MM.1S (cell line): ENCODE data around the gene AGBL1.
A peak's percentile ranks its signal among the peaks of the same experiment; 100 is the strongest.

Experiments
- DNase-seq: peaks from one replicate; pipeline ENCODE4 v3.0.0-alpha.2; 2015
- H2AFZ ChIP-seq: fragments of 300-600 bp; sonication (generic); 2 replicates; pipeline ENCODE4 v1.6.0; 2016; ENCODE audit warnings: antibody characterized with exemption, low read length
- H3F3A ChIP-seq: fragments of 300-600 bp; sonication (generic); 2 replicates; pipeline ENCODE4 v1.6.1; 2016; ENCODE audit warnings: mild to moderate bottlenecking, antibody characterized with exemption, low read length, moderate library complexity, mixed read lengths; ENCODE audit not compliant: insufficient read depth
- H3K27ac ChIP-seq: fragments of 300-600 bp; sonication (generic); 2 replicates; pipeline ENCODE4 v1.5.1; 2016; ENCODE audit warnings: mild to moderate bottlenecking, low read length
- H3K27me3 ChIP-seq: fragments of 300-600 bp; sonication (generic); replicated peaks from 2 replicates; pipeline ENCODE4 v1.6.0; 2016; ENCODE audit warnings: low read length; ENCODE audit not compliant: insufficient read depth
- H3K36me3 ChIP-seq: fragments of 300-600 bp; sonication (generic); replicated peaks from 2 replicates; pipeline ENCODE4 v1.6.1; 2016; ENCODE audit warnings: mild to moderate bottlenecking, low read length, mixed read lengths; ENCODE audit not compliant: insufficient read depth
- H3K4me1 ChIP-seq: fragments of 300-600 bp; sonication (generic); 2 replicates; pipeline ENCODE4 v1.6.1; 2016; ENCODE audit warnings: low read length, mixed read lengths
- H3K4me2 ChIP-seq: fragments of 300-600 bp; sonication (generic); 2 replicates; pipeline ENCODE4 v1.6.0; 2016; ENCODE audit warnings: low read depth, low read length
- H3K4me3 ChIP-seq: fragments of 300-600 bp; sonication (generic); 2 replicates; pipeline ENCODE4 v1.5.1; 2016; ENCODE audit warnings: low read length, mixed read lengths
- H3K79me2 ChIP-seq: fragments of 300-600 bp; sonication (generic); 2 replicates; pipeline ENCODE4 v1.6.1; 2016; ENCODE audit warnings: mixed run types, low read length, mixed read lengths
- H3K9ac ChIP-seq: fragments of 300-600 bp; sonication (generic); 2 replicates; pipeline ENCODE4 v1.6.1; 2016; ENCODE audit warnings: low read length, mixed read lengths
- H3K9me2 ChIP-seq: fragments of 300-600 bp; sonication (generic); replicated peaks from 2 replicates; pipeline ENCODE4 v1.6.1; 2016; ENCODE audit warnings: mild to moderate bottlenecking, low read length, mixed read lengths; ENCODE audit not compliant: insufficient read depth
- H3K9me3 ChIP-seq: fragments of 300-600 bp; sonication (generic); replicated peaks from 2 replicates; pipeline ENCODE4 v1.6.1; 2016; ENCODE audit warnings: mild to moderate bottlenecking, low read length, mixed read lengths; ENCODE audit not compliant: insufficient read depth
- H4K20me1 ChIP-seq: fragments of 300-600 bp; sonication (generic); 2 replicates; pipeline ENCODE4 v1.6.1; 2016; ENCODE audit warnings: mild to moderate bottlenecking, low read length, moderate library complexity, mixed read lengths; ENCODE audit not compliant: insufficient read depth
- EZH2 ChIP-seq: fragments of 300-600 bp; sonication (generic); optimal IDR thresholded peaks from 2 replicates; pipeline ENCODE3; 2017; ENCODE audit warnings: low read depth, mild to moderate bottlenecking, antibody characterized with exemption, low read length, mixed read lengths
- EZH2phosphoT487 ChIP-seq: fragments of 300-600 bp; sonication (generic); IDR thresholded peaks from 2 replicates; pipeline ENCODE4 v1.6.1; 2018; ENCODE audit warnings: antibody characterized with exemption, low read length
- TF ChIP-seq, protein P1 (sequence below): fragments of 300-600 bp; sonication (generic); IDR thresholded peaks from 2 replicates; pipeline ENCODE4 v1.5.1; 2016; ENCODE audit warnings: antibody characterized with exemption, low read length, mixed read lengths

AGBL1 gene

GRCh38 chr15:86203462-86203861 lies 123.8 kb downstream of the AGBL1 start:
- H3K36me3 ChIP-seq = no peaks in the 10 kb centered on the region

DNA sequence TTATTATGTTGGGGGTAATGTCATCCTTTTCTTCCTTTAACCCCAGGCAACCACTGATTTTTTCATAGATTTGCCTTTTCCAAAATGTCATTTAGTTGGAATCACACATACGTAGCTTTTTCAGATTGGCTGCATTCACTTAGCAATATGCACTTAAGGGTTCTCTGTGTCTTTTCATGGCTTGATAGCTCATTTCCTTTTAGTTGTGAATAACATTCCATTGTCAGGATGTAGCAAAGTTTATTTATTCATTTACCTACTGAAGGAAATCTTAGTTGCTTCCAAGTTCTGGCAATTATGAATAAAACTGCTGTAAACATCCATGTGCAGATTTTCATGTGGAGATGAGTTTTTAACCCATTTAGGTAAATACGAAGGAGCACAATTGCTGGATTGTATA lies 125.4 kb downstream of the AGBL1 start:
- H3K27ac ChIP-seq = no peak overlapping the region
- H3K9me2 ChIP-seq = no peaks in the 10 kb centered on the region
- no peak for TF ChIP-seq EZH2phosphoT487
- TF ChIP-seq, protein P1, sequence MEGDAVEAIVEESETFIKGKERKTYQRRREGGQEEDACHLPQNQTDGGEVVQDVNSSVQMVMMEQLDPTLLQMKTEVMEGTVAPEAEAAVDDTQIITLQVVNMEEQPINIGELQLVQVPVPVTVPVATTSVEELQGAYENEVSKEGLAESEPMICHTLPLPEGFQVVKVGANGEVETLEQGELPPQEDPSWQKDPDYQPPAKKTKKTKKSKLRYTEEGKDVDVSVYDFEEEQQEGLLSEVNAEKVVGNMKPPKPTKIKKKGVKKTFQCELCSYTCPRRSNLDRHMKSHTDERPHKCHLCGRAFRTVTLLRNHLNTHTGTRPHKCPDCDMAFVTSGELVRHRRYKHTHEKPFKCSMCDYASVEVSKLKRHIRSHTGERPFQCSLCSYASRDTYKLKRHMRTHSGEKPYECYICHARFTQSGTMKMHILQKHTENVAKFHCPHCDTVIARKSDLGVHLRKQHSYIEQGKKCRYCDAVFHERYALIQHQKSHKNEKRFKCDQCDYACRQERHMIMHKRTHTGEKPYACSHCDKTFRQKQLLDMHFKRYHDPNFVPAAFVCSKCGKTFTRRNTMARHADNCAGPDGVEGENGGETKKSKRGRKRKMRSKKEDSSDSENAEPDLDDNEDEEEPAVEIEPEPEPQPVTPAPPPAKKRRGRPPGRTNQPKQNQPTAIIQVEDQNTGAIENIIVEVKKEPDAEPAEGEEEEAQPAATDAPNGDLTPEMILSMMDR = no peak
- no peak for TF ChIP-seq EZH2

More at GRCh38 chr15:86203462-86203861, 123.8 kb downstream of the AGBL1 start:
- Histone ChIP-seq H3K79me2 (no peaks in the 10 kb centered on the region), H3K9me2 (no peaks in the 10 kb centered on the region), H4K20me1 (no peaks in the 10 kb centered on the region), H3K4me2 (peak overlapping the region; percentile 46), H3K4me1 (peaks cover 25% of the 10 kb centered on the region), H3K9ac (no peak overlapping the region), H3F3A (0 out of 2 replicates have a peak, but pooled peaks cover 10% of the 10 kb centered on the region), H3K27me3 (no peaks in the 10 kb centered on the region), H3K4me3 (peak overlapping the region; percentile 2; the same call in 1 of the 2 replicates), H3K27ac (peak overlapping the region; percentile 35), H3K9me3 (no peaks in the 10 kb centered on the region), H2AFZ (no peak overlapping the region)
- DNase-seq = peak; percentile 76
- TF ChIP-seq, protein P1 = no peak
- TF ChIP-seq EZH2phosphoT487 = no peak
- TF ChIP-seq EZH2 = no peak

DNA sequence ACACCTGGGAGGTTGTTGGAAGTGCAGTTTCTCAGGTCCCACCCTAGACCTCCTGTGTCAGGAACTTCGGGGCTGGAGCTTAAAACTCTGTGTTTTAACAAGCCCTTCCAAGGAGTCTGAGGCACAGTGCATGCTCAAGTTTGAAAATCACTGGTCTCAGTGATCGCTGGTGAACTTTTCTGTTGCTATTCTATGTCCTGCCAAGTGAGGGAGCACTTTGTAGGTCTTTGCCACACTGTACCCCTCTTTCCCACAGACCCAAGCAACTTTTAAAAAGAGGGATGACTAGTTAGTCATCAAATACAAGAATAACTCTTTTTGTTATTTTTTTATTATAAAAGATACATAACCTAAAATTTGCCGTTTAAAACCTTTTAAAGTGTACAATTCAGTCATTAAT lies 133.7 kb downstream of the AGBL1 start:
- no peak overlapping the region for H3K9ac ChIP-seq
- no peaks in the 10 kb centered on the region for H3K9me3 ChIP-seq
- H3K4me1 ChIP-seq = peaks cover 4% of the 10 kb centered on the region; the same call in 1 of the 2 replicates
- no peak overlapping the region for H3K4me2 ChIP-seq
- no peak overlapping the region for H3K4me3 ChIP-seq
- H3K9me2 ChIP-seq = no peaks in the 10 kb centered on the region
- DNase-seq = no peak
- H3K27me3 ChIP-seq = no peaks in the 10 kb centered on the region
- no peak overlapping the region for H2AFZ ChIP-seq
- H3K36me3 ChIP-seq = no peaks in the 10 kb centered on the region
- peaks cover 5% of the 10 kb centered on the region for H3F3A ChIP-seq
- H4K20me1 ChIP-seq = no peaks in the 10 kb centered on the region
- no peak overlapping the region for H3K27ac ChIP-seq
- H3K79me2 ChIP-seq = no peaks in the 10 kb centered on the region
- TF ChIP-seq EZH2 = no peak
- TF ChIP-seq, protein P1 = peak; percentile 31
- no peak for TF ChIP-seq EZH2phosphoT487

More for the DNA sequence above, 125.4 kb downstream of the AGBL1 start:
- no peaks in the 10 kb centered on the region for H4K20me1 ChIP-seq
- no peak overlapping the region for H3K4me3 ChIP-seq
- H3K9ac ChIP-seq = no peak overlapping the region
- H3K79me2 ChIP-seq = no peaks in the 10 kb centered on the region
- H3K27me3 ChIP-seq = no peaks in the 10 kb centered on the region
- no peak overlapping the region for H3K4me2 ChIP-seq
- H3K4me1 ChIP-seq = peaks cover 25% of the 10 kb centered on the region
- 0 out of 2 replicates have a peak, but pooled peaks cover 10% of the 10 kb centered on the region for H3F3A ChIP-seq
- H2AFZ ChIP-seq = no peak overlapping the region
- H3K36me3 ChIP-seq = no peaks in the 10 kb centered on the region
- no peak for DNase-seq
- no peaks in the 10 kb centered on the region for H3K9me3 ChIP-seq
